ENCODE data around the gene HEATR3.

The HEATR3 gene

DNA sequence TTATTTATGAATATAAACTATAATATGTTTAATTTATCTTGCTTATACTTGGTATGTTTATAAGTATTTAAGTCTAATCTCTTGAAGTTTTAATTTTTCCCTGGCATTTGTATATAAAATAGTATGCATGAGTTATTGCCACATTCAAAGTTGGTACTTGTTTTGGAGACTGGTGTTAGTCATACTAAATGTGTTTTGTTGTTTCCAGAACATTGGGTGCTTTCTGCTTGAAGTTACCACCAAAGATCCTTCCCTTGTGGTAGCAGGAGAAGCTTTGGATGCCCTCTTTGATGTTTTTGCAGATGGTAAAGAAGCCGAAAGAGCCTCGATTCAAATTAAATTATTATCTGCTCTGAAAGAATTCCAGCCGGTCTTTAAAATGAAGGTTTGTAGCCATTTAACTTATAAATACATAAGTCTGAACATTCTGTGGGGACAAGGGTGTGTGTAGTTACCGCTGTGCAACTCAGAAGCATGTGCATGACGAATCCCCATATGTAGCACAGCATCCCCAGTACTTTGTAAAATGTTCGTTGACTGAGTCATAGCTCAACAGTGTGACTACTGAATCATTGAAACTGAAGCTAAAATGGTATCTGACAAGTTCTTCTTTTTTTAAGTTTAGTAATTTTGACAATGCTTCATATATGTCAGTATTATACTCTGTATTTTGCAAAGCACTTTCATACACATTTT, 36.4 kb downstream of the HEATR3 start:
- DNase-seq, result no peak
- H3K4me3 ChIP-seq (ENCODE audit: low read depth, low read length), result no peak overlapping the region
- no peaks in the 10 kb centered on the region for H3K27me3 ChIP-seq (ENCODE audit: insufficient read depth, low read depth, severe bottlenecking)
- H3K27ac ChIP-seq, result no peak overlapping the region
- peaks cover 49% of the 10 kb centered on the region for H3K36me3 ChIP-seq
- no peaks in the 10 kb centered on the region for H3K9me3 ChIP-seq (ENCODE audit: severe bottlenecking)
- TF ChIP-seq, protein P1, sequence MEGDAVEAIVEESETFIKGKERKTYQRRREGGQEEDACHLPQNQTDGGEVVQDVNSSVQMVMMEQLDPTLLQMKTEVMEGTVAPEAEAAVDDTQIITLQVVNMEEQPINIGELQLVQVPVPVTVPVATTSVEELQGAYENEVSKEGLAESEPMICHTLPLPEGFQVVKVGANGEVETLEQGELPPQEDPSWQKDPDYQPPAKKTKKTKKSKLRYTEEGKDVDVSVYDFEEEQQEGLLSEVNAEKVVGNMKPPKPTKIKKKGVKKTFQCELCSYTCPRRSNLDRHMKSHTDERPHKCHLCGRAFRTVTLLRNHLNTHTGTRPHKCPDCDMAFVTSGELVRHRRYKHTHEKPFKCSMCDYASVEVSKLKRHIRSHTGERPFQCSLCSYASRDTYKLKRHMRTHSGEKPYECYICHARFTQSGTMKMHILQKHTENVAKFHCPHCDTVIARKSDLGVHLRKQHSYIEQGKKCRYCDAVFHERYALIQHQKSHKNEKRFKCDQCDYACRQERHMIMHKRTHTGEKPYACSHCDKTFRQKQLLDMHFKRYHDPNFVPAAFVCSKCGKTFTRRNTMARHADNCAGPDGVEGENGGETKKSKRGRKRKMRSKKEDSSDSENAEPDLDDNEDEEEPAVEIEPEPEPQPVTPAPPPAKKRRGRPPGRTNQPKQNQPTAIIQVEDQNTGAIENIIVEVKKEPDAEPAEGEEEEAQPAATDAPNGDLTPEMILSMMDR (IDR thresholded peaks at IDR 0.05; ENCODE audit: low read depth, low read length), result no peak

DNA sequence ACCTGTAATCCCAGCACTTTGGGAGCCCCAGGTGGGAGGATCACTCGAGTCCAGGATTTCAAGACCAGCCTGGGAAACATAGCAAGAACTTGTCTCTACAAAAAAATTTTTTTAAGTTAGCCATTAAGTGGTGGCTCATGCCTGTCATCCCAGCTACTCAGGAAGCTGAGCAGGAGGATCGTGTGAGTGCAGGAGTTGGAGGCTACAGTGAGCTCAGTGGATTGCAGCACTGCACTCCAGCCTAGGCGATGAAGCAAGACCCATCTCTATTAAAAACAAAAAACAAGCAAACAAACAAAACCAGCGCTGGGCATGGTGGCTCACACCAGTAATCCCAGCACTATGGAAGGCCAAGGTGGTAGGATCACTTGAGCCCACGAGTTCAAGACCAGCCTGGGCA, 38.0 kb downstream of the HEATR3 start:
- Histone ChIP-seq H3K36me3 (peaks cover 49% of the 10 kb centered on the region), H3K27ac (no peak overlapping the region), H3K4me3 (ENCODE audit: low read depth, low read length) (no peak overlapping the region), H3K9me3 (ENCODE audit: severe bottlenecking) (no peaks in the 10 kb centered on the region), H3K27me3 (ENCODE audit: insufficient read depth, low read depth, severe bottlenecking) (no peaks in the 10 kb centered on the region)
- DNase-seq, result no peak
- TF ChIP-seq, protein P1 (IDR thresholded peaks at IDR 0.05; ENCODE audit: low read depth, low read length), result no peak

DNA sequence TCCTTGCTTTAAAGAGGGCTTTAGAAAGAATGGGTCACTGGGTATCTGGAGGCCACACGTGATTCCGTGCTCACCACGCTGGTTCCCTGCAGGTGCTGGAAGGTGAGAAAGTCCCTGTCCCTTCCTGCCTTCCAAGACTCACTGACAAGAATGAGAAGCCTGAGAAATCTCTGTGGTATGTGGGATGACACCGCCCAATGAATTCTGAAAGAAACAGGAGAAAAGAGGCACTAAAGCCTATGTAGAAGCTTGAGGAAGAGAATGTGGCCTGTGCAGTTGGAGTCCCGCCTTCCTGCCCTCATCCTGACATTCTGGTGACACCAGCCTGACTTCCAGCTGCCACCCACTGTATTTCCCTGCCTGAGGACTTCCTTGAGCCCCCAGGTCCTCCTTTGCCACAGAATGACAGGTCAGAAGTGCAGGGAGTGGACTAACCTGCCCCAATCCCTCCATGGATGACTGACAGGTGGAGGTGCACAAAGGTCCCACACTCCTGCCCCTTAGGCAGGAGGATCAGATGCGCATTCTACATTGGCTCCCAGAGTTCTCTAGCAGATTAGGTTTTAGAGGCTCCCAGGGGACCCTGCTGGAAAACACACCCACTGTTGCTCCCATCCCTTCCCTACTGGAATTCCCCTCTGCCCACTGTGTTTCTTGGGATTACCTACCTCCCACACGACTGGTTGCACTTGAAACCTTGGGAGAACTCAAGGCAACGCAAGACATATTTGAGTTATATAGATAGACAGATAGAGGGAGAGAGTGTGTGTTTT, 48.8 kb downstream of the HEATR3 start:
- H3K4me3 ChIP-seq (ENCODE audit: low read depth, low read length), result no peak overlapping the region
- no peaks in the 10 kb centered on the region for H3K27me3 ChIP-seq (ENCODE audit: insufficient read depth, low read depth, severe bottlenecking)
- TF ChIP-seq, protein P1 (IDR thresholded peaks at IDR 0.05; ENCODE audit: low read depth, low read length), result no peak
- no peak for DNase-seq
- no peak overlapping the region for H3K27ac ChIP-seq
- no peaks in the 10 kb centered on the region for H3K9me3 ChIP-seq (ENCODE audit: severe bottlenecking)
- H3K36me3 ChIP-seq, result no peaks in the 10 kb centered on the region

DNA sequence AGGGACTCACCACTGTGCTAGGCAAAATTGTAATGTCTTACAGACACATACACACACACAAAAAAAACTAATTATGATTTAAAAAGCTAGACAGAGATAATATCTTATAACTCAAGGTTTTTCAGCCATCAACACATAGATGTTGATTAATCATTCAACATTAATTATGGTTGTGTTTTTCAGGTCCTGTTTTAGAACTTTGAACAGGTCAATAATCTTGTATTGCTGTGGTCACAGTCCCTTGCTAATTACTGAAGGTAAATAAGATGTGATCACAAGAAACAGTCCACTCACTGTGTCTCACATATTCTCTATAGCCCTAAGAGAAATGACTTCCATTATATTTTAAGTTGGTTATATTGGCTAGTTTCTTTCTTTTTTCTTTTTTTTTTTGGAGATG, 54.9 kb downstream of the HEATR3 start:
- TF ChIP-seq, protein P1 (IDR thresholded peaks at IDR 0.05; ENCODE audit: low read depth, low read length), result no peak
- no peak for DNase-seq
- no peaks in the 10 kb centered on the region for H3K9me3 ChIP-seq (ENCODE audit: severe bottlenecking)
- no peaks in the 10 kb centered on the region for H3K27me3 ChIP-seq (ENCODE audit: insufficient read depth, low read depth, severe bottlenecking)
- no peak overlapping the region for H3K4me3 ChIP-seq (ENCODE audit: low read depth, low read length)
- H3K36me3 ChIP-seq, result no peaks in the 10 kb centered on the region
- H3K27ac ChIP-seq, result no peak overlapping the region

DNA sequence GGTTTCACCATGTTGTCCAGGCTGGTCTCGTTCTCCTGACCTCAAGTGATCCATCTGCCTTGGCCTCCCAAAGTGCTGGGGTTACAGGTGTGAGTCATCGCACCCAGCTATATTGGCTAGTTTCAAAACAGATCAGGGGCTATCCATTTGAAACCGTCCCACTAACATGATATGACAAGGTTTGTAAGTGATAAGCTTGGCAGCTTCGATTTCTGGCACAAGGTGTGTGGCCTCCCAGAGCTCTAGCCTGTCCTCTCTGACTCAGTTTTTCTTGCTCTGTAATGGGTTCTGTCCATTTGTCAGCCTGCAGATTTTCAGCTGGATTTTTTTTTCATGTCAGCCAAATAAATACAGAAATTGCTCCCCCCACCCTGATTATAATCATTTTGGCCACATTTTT, 55.5 kb downstream of the HEATR3 start:
- Histone ChIP-seq H3K36me3 (no peaks in the 10 kb centered on the region), H3K4me3 (ENCODE audit: low read depth, low read length) (no peak overlapping the region), H3K9me3 (ENCODE audit: severe bottlenecking) (no peaks in the 10 kb centered on the region), H3K27ac (no peak overlapping the region), H3K27me3 (ENCODE audit: insufficient read depth, low read depth, severe bottlenecking) (no peaks in the 10 kb centered on the region)
- no peak for DNase-seq
- TF ChIP-seq, protein P1 (IDR thresholded peaks at IDR 0.05; ENCODE audit: low read depth, low read length), result no peak

Data from WERI-Rb-1 (cell line).